GM13977 (cell line): ENCODE measurements around the gene CBFA2T2.
"Not testable (repeated sequence)": the region's sequence is repeated elsewhere in the genome, so short reads cannot be mapped to it uniquely, and the experiment has no call there.

Experiments
- DNase-seq: peaks from one replicate; pipeline ENCODE4 v3.0.0; 2012; ENCODE audit warnings: low spot score
- in situ Hi-C: fragments of 300-500 bp; cut with MboI; formaldehyde crosslinking; loops from one replicate; pipeline ENCODE4 v1.12.0; 2022; ENCODE audit warnings: low sequenced_read_pairs, low pct_unique_long_range_greater_than_20kb, mixed read lengths, inconsistent platforms; ENCODE audit not compliant: unreplicated experiment
- TF ChIP-seq, protein P1 (sequence below): IDR thresholded peaks from 2 replicates; pipeline ENCODE4 v1.5.1; 2012; ENCODE audit warnings: mild to moderate bottlenecking, control low read depth; ENCODE audit not compliant: insufficient read depth; ENCODE audit errors: extremely low read depth, missing control alignments

CBFA2T2 gene

DNA sequence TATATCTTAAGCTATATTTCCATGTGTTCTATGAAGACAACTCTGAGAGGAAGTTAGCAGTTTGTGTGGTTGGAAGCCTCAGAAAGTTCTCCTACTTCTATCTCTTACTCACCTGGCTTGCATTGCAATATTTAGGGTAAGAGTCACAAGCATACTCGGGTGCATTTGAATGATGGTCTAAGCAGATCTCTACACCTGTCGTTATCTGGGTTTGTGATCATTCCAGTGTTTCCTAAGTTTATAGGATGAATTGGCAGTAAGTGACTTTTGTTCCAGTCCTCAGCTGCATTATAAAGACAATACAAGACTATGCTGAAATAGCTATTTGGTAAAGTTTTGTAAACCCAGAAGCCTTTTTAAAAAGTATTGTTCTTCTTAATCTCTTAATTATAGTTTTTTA lies 36.9 kb downstream of the CBFA2T2 start:
- DNase-seq = no peak
- TF ChIP-seq, protein P1, sequence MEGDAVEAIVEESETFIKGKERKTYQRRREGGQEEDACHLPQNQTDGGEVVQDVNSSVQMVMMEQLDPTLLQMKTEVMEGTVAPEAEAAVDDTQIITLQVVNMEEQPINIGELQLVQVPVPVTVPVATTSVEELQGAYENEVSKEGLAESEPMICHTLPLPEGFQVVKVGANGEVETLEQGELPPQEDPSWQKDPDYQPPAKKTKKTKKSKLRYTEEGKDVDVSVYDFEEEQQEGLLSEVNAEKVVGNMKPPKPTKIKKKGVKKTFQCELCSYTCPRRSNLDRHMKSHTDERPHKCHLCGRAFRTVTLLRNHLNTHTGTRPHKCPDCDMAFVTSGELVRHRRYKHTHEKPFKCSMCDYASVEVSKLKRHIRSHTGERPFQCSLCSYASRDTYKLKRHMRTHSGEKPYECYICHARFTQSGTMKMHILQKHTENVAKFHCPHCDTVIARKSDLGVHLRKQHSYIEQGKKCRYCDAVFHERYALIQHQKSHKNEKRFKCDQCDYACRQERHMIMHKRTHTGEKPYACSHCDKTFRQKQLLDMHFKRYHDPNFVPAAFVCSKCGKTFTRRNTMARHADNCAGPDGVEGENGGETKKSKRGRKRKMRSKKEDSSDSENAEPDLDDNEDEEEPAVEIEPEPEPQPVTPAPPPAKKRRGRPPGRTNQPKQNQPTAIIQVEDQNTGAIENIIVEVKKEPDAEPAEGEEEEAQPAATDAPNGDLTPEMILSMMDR = no peak
- in situ Hi-C loops = no loop called here

DNA sequence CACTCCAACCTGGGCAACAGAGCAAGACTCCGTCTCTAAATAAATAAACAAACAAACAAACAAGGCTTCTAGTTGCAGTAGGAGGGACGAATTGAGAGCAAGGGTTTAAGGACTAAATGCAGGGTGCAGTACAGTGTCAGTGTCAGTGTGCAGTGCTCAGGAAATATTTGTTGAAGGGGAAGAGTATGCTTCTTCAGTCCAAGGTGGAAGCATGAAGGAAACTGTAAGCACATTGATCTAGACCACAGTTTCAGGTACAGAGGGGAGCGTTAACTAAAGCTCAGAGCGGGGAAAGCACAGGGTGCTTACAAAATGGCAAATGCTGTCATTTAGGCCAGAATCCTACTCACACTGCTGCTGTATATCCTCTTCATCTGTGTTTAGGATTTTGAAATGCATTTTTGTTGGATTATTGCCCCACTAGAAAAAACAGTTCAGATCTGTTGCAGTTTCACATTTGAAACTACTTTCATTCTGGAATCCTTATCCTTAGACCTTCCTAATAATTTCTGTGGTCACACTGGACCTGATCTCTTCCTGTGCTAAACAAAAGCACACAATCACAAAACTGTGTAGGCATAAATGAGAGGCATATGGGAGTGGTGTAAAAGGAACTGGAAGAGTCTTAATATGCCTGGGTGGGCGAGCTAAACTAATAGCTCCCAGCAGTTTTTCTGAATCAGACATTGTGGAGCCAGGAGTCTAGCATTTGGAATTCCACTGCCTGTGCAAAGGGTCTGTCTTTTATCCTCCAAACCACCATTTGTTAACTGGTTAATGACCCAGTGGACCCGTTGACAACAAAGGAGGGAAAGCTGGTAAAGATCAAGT lies 41.4 kb downstream of the CBFA2T2 start:
- in situ Hi-C loops = no loop called here
- no peak for DNase-seq
- TF ChIP-seq, protein P1 = no peak

DNA sequence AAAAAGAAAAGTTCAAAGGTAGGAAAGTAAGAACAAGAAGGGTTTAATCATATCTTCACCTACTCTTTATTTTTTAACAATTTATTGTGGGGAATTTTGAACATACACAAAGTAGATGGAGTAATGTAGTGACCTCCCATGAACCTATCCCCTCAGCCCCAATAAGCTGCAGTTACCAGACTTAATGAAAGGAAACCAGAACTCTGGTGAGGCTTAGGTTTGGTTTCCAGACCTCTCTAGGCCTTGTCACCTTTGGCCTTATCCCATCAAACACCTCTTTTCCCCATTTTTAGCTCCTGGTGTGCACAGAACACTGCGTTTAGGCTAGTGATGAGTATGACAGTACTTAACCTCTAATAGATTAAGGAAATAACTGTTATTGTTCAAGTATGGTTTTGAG lies 42.0 kb downstream of the CBFA2T2 start:
- TF ChIP-seq, protein P1 = no peak
- in situ Hi-C loops = no loop called here
- DNase-seq = no peak

DNA sequence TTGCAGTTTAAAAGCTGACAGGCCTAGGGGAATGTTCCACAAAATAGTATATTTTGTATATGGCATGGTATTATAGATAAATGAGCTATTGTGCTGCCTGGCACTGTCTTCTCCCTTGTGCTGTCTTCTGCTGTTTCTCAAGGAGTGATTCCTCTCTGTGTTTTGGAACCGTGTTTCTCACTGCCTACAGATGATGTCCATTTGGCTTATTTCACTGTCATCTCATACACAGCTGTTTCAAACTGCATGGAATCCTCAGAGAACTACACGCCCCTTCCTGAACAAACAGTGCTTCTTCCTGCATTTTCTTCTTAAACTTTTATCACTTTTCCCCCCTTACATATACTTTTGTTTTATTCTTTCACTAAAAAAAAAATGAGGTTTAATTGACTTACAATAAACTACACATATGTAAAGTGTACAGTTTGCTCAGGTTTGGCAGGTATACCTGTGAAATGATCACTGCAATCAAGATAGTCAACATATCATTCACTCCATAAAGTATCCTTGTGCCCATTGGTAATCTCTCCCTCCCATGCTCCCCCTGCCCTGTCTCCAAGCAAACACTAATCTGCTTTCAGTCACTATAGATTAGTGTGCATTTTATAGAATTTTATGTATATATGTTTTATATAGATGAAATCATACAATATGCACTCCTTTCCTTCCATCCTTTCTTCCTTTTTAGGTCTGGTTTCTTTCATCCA lies 43.0 kb downstream of the CBFA2T2 start:
- TF ChIP-seq, protein P1 = no peak
- in situ Hi-C loops = no loop called here
- no peak for DNase-seq

GRCh38 chr20:33535717-33536116 lies 45.8 kb downstream of the CBFA2T2 start:
- in situ Hi-C loops, DNase-seq: not testable (repeated sequence)

- TF ChIP-seq, protein P1 = no peak
- in situ Hi-C loops = no loop called here
- no peak for DNase-seq
These were observed 47.7 kb downstream of the CBFA2T2 start for GRCh38 chr20:33537608-33538007.

DNA sequence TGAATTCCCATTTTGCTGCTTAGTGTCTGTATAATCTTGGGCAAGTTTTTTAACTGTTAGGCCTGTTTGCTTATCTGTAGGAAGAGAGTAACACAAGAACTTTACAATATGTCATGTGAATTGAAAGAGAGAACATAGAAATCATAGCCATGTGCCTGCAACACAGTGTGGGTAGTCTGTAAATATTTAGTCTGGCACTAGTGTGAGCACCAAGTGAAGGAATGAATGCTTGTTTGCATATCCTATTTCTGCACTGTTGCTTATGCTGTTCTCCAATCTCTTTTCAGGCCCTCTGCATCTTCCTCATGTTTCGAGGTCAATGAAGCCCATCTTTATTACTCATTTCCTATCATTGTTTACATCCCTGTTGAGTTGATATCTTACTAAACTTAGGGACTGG lies 49.2 kb downstream of the CBFA2T2 start:
- DNase-seq = no peak
- in situ Hi-C loops = no loop called here
- TF ChIP-seq, protein P1 = no peak
